HG02981 (cell line): ENCODE results near the gene GSTO2.

ENCODE experiments used
- ATAC-seq: cut with Tn5 transposase; IDR thresholded peaks from one replicate; pipeline ENCODE4 v1.9.1; 2021; ENCODE audit warnings: mild to moderate bottlenecking, moderate library complexity; ENCODE audit not compliant: unreplicated experiment

GSTO2 gene

DNA sequence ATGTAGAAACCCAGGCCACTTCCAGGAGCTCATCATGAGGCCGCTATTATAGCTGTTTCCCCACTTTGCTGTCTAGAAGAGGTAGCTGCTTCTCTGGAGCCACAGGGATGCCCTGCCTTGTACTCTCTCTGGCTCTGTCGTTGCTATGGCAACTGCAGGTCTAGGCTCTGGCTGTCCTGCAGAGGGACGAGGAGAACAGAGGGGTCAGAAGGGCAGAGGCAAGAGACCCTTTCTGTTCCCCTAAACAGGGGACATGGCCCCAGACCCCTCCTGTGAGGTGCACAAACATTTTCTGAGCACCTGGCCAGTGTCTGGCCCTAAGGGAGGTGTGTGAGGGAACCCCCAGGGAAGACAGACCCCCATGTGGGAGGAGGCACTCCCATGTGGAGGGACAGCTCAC, 37.9 kb downstream of the GSTO2 start:
- no peak for ATAC-seq

DNA sequence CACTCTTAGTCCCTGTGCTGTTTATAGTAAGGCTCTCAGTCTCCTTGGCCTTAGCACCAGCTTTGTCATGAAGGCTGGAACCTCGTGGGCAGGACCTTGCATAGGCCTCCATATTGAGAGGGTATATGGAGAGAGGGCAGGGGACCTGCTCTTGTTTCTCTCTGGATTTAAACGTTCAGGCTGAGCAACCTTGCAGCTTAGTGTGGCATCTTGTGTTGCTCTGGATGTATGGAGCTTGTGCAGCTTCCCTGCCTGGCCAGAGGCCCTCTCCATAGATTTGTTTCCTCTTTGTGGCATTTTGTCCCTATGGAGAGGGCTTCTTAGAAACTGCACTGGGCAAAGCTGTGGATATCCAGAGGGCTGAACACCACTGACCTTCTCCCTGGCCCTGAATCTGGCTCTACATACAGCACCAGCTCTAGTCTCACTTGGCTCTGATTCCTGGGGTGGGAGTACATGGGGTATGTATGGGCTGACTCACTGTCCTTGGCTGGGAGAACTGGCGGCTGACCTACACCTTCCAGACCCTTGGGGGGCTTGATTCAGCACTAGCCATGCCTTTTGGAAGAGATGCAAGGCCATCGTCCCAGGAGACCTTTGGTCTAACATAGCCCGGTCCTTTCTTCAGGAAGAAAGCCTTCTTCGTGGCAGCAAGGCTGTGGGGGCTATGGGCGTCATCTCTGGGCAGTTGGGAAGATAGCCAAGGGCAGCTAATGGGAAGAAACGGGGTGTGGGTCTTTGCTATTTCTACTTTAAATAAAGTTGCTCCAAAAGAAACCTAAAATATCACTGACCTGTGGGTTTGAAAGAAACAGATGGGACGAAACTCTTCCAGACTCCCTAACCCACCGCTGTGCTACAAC, 38.8 kb downstream of the GSTO2 start:
- ATAC-seq = no peak

DNA sequence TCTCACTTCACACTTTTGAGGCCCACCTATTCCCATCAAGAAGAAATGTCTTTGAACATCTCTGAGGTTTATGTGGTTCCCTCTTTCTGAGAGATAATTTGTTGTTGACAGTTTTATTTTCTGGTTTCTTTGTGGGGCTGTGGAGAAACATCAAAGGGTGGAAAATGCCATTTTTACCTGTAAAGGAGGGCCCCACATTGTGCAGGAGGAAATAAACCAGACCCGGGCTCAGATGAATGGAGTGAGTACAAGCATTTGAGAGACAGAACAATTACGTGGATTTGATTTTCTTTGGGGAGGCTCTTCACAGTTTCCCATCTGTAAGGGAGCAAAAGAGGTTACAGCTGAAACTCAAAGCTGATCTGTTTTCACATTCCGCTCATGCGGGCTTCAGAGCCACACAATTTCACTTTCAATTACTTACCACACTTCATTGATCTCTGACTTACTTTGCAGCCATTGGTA, 39.5 kb downstream of the GSTO2 start:
- peak; percentile 62 for ATAC-seq

DNA sequence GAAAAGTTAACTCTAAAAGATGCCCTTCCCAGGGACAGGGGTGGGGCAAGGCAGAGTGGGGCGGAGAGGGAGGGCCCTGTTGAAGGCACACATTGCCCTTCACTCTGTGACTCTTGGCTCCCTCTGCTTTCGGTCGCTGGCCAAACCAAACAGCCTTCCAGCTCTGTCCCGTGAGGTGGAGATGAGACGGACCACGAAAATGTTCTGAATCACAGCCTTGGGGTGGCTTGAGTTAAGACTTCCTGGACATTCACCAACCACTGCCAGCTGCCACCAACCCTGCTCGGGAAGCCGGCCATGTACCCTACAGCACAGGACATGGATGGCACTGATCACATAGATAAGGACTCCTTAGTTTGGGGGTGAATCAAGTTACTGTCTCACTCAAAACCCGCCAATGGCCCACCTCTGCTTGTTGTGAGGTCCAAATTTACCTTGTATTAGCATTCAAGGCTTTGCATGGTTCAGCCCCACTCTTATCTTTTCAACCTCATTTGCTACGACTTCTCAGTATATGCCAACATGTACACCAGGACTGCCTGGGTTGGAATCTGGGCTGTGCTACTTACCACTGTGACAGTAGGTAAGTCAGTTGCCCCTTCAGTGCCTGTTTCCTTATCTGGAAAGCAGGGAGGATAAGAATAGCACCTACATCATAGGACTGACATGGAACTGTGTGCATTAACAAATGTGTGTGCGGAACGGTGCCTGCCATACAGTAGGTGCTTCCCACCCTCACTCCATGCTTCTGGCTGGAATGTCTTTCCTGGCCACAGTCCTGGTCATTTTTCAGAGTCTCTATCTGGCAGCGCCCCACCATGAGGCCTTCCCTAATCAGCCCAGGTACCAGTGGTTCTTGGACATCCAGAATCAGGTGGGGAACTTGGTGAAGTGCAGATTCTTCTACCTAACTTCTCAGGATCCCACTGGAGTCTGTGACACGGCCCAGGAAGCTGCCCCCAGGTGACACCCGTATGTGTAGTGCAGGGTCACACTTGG, 41.3 kb downstream of the GSTO2 start:
- ATAC-seq = no peak

DNA sequence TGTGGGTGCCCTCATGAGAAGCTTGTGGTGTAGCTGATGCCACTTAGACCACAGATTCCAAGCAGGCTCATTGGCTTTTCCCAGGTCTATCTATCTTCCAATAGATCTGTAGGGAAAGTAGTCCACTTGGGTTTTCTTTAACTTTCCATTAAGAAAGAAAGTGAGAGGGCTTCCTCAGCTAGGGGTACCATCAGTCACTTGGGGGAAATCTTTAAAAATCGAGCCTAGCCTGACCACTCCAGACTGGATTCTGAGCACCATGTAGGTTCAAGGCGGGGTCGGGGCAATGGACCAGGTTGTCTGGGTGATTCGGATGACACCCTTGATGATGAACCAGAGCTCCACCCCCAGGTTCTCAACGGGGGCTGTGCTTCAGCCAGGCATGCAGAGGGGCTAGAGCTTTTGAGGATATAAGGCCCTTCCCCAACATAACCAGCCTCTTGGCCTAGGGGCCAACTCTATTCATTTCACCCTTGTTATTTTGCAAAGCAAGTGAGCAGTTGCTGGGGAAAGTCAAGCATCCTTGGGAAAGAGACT, 42.3 kb downstream of the GSTO2 start:
- no peak for ATAC-seq

DNA sequence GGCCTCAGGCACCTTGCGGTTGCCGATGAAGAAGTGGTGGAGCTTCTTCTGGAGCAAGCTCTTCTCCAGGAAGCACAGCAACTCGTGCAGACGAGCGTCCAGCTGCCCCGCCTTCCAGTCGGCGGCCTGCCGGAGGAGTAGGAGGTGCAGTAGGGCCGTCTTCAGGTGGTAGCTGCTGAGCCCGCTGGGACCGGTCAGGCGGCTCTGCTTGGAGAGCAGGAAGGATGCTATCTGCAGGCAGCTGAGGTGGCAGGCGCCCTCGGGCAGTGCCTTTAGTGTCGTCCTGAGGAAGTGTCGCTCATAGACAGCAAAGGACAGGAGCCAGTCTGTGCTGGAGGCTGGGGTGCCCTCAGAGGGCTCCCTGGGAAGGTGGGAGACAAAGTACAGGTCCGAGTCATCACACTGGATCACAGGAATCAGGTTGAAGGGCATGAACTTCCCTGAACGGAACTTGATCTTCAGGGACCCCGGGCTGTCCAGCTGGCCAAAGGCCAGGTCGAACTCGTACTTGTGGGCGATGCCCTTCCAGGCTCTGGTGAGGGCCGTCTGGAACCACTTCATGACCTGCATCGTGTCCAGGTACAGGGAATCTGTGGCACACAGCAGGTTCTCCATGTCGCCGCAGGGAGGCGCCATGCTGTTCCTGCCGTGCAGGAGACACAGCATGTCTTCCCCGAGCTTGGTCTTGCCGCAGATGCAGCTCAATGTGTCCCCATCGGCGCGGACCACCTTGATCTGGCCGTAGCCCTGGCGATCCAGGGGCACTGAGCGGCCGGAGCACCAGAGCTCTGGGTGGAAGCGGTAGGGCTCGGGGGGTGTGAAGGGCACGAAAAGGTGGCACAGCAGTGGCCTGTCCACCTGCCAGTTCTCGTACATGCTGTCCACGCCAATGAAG, 45.9 kb downstream of the GSTO2 start:
- ATAC-seq = no peak

DNA sequence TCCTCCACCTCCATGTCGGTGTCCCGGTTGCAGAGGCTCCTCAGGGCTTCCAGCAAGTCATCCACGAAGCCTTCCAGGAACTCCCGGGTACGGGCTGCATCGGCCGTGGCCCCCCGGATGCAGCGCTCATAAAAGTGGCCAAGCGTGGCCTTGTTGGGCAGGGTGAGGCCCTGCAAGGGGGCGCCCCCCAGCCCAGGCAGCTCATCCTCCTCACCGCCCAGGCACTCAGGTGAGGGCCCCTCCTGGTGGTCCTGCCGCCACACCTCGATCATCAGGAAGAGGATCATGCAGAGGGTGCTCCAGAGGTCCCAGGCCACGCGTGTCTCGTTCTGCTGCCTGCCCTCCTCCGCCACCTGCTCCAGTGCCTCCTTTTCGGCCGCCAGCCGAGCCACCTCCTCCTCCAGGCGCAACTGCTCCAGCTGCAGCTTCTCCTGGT, 46.5 kb downstream of the GSTO2 start:
- ATAC-seq = no peak

DNA sequence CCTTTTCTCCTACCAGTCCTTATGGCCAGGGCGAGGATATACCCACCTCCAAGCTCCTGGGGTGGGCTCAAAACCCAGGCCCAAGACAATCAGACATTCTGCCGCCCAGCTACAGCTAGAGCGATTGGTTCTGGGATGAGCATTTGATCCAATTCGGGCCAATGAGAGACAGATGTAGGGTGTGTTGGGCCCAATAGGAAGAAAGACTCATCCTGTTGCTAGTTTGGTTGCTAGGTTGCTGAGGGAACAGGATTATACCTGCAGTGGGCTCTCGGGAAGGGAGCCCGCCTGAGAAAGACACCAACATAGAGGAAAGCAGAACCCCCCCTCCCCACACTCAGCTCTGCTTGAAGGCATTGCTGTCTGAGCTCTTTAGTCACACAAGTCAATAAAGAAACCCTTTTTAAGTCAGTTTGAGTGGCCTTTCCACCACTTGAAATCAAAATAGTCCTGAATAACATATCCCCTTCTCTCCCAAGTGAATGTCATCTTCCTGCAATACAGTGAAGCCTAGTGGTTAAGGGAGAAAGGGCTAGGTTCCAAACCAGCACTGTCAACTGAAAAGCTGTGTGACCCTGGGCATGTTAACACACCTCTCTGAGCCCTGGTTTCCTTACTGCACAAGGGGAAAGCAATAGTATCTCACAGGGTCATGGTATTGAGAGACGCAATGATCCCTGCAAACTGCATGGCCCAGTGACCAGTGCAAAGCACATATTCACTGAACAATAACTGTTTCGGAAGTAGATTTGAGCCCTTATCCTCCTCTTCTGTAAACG, 47.5 kb downstream of the GSTO2 start:
- no peak for ATAC-seq

DNA sequence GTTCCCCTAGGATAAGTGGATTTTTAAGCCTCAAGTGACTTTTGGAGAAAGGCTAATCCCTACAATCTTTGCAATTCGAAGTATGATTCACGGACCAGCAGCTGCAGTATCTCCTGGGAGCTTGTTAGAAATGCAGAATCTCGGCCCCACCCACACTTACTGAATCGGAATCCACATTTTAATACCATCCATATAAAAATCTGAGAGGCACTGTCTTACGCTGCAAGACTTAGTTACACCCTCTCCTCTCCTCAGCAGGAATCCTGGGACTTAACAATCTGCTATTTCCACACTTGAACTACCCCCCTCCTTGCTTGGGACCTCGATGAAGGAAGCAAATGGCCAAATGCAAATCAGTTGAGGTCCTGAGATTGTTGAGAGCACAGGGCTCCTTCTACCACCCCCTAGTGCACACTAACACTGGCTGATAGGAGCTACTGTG, 48.3 kb downstream of the GSTO2 start:
- ATAC-seq = no peak

DNA sequence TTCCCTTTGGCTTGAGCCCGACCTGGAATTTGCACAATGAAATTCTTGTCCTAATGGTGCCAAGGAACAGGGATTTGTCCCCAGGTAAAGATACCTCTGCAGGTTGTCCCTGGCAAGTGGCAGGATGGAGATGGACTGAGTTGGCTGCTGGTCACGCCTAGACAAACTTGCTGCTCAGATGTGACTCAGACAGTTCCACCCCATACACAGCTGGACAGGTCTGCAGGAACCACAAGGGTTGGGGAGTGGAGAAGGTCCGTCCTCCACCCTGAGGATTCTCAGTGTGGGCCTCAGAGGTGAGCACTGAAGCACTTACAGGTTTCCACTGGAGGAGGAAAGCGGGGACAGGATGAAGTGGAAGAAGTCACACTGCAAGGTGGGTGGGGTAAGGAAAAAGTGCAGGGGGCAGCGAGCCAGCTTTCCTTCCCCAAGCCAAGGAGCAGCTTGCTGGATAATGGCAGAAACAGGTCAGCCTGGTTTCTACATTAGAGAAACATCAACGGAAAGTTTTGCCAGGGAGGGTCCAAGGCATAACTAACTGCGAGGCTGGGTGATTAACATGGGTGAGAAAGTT, 48.8 kb downstream of the GSTO2 start:
- no peak for ATAC-seq

DNA sequence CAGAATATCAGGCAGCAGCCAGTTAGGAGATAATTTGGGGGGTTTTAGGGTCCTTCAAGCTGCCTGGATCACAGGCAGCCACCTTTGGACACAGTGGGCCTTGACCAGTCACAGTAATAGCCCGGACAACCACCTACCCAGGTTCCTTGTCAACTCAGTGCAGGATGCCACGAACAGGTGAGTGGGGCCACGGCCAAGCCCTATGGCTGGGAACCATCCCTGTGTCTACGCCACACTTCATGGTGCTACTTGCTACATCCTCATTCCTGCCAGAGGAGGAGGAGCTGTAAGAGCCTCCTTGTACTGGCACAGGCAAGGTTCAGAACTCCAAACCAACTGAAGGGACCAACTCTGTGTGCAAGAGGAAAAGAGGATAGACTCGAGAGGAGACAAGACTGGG, 49.3 kb downstream of the GSTO2 start:
- no peak for ATAC-seq

DNA sequence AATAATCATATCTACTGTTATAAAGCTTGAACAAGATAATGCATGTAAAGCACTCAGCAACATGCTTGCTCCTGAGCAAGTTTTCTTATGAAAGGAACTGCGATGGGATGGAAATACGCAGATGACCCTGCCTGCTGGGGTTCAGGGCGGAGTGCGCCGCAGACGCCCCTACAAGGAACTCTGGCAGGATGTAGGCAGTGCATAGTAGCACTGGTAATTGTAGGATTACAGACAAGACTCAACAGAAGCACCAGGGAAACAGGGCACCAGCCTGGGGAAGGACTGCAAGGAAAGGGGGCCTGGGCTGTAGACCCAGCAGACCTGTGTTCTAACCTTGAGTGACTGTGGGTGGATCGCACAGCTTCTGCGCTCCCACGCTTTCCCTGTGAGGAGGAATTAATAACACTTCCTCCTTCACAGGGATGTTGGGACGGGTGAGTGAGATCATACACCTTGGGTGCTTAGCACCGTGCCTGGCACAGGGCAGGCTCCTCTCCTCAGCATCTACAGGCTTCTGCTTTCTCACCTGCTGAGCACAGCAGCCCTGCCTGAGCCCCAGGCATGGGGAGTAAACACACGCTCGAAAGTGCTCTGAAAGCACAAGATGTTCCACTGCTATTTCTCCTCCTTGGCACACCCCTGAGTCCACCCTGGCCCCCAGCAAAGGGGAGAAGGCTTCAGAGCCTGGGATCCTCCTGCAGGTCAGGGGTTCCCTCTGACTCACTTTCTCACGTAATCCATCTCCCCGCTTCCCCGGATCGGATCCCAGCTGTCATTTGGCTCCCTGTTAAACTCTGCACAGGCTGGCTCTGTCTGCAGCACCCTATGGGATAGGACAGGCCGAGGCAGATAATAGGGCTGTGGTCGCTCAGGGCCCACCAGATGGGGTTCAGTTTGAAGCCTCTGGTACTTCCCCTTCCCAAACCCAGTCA, 50.1 kb downstream of the GSTO2 start:
- no peak for ATAC-seq

DNA sequence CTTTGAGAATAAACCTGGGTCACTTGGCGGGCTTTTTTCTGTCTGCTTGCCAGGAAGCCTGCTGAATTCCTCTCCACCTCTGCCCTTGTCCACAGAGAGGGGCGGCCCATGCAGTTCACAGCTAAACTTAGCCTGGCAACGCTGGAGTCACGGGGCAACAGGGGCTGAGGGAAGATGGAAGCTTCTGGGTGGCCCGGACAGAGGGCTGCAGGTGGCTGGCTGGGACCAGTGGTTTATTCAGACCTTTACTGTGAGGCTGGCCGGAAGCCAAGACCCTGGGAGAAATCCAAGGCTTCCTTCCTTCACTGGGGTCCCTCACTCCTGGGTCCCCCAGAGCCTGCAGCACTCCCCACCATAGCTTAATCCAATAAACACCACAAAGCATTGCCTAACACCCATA, 52.2 kb downstream of the GSTO2 start:
- ATAC-seq = no peak

DNA sequence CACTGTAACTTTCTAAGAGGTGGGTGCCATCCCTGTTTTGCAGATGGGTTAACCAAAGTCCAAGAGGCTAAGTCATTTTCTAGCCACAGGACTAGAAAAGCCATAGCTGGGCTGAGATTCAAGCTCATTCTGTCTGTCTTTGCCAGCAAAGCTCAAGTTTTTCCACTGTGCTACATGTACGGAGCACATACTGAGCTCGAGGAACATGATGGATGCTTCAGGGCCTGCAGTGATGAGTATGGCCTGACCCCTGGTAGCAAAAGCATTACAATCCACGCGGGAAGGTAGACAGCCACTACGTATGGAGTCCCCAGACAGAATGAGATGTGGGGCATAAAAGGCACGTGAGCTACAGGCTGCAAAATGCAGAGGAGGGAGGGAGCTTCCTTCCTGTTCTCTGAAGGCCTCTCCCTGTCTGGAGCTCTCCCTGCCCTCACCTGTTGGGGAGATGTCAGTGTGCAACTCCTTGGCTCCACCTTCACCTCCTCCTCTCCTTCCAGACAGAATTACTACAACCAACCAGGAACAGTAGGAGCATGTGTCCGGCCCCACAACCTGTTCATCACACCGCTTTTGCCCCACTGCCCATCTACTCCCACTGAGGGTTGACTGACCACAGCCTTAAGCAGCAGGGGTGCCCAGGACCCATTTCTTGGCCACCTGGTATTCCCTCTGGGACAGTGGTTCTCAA, 52.9 kb downstream of the GSTO2 start:
- no peak for ATAC-seq

DNA sequence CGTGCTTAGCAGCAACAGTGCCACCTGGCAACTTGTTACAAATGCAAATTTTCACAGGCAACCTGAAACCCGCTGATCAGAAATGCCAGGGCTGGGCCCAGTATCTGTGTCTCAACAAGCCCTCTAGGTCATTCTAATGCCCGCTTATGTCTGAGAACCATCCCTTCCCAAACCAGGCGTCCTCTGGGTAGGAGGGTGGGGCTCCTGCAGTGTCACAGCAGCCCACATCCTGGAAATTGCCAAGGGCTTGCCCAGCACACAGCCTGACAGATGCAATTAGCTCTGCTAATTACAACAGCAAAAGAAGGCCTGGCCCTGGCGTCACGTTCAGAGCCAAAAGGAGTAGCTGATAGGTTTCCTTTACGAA, 53.4 kb downstream of the GSTO2 start:
- ATAC-seq = no peak

DNA sequence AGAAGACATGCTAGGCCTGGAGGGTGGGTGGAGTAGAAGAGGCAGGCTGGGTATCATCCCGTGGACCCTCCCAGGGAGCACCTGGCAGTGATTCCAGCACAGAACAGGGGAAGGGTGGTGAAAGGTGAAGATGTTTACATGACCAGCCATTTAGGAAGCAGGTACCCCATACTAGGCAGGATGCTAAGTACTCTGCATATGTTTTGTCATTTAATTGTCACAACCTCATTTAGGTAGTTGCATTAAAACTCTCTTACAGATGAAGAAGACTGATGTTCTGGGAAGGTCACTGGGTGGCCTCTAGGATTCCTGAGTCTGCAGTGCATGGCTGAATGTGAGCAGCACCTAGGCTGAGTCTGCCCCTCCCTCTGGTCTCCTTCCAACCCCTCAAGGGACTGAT, 54.1 kb downstream of the GSTO2 start:
- ATAC-seq = no peak

DNA sequence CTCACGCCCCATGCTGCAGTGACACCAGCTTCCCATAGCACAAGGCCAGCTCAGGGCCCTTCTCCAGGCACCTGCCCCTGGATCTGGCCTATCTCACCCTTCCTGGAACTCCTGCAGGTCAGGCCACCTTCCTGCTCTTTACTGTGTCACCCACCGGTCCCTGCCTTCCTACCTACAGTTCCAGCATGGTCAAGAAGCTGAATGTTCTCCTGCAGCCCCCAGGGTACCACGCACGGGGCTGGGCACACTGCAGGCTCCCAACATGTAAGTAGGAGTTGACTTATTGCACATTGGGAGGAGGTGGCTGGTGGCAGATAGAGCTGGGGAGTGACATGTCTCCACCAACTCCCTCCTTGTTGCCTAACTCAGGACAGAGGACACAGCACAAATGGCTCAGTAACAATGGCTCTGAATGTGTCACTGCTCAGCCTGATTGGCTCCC, 54.8 kb downstream of the GSTO2 start:
- no peak for ATAC-seq
